Breast epithelium (tissue), 3 donors: ENCODE data around the gene FDX2.

Experiments used
- CTCF ChIP-seq, 3 donors: fragments of 450-650 bp; IDR thresholded peaks; one replicate each; pipeline ENCODE4 v1.5.1; 2016 to 2017; ENCODE audit warnings: antibody characterized with exemption in 3 of 3, mild to moderate bottlenecking in 3 of 3, moderate library complexity in 3 of 3
- POLR2A ChIP-seq: fragments of 450-650 bp; IDR thresholded peaks from one replicate; pipeline ENCODE4 v1.6.1; 2016; ENCODE audit warnings: antibody characterized with exemption, mild to moderate bottlenecking, moderate library complexity
- POLR2AphosphoS5 ChIP-seq, 3 donors: sonication (generic); formaldehyde crosslinking; IDR thresholded peaks; one replicate each; pipeline ENCODE4 v1.6.1; 2017; ENCODE audit warnings: antibody characterized with exemption in 3 of 3

- TF ChIP-seq CTCF (IDR thresholded peaks at IDR 0.05) (no peak), POLR2AphosphoS5 (IDR thresholded peaks at IDR 0.05) (no peak), POLR2A (no peak)
Observed at GRCh38 chr19:10271543-10272086, 44.2 kb downstream of the FDX2 start.
